LHCN-M2 (cell line): ENCODE measurements around the gene BPIFB3. TPM values are rescaled to one million over a fixed set of nuclear protein-coding genes. Genes with fewer than 3 reads are reported as not detected.

Source experiments
- DNase-seq: peaks from one replicate; pipeline ENCODE4 v3.0.0-alpha.2; 2012; ENCODE audit warnings: low read depth
- total RNA-seq: library from RNA; depleted of rRNA; stranded (reverse); fragments of >200 nt; gene quantifications from 2 replicates; pipeline ENCODE4 v1.2.3, GENCODE V29; 2014

BPIFB3 gene
- total RNA-seq, 1 experiment from 2014 or later: not detected

- DNase-seq: no peak
Observed at GRCh38 chr20:33015700-33016580, 37.8 kb upstream of the BPIFB3 start.

DNA sequence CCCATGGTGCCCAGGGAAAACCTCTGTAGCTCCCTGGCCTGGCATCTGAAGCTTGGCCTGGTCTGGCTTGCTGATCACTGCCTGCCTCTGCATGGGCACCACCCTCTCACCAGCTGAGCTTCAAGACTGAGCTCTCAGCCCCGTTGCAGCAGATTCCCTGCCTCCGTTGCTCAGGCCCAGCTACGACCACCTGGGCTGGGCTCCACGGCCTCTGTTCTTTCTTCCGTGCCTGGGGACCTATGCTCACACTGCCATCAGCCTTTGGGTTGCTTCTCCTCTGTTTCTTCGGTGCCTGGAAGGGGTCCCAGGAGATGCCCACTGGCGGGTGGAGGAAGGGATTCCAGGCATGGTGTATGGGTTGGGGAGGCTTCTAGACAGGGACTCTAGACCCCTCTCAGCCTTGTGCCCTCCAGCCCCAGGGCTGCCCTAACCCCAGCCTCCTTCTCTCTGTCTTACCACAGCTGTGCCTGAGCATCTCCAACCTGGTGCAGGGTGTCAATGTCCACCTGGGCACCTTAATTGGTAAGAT lies 37.1 kb upstream of the BPIFB3 start:
- DNase-seq: no peak

DNA sequence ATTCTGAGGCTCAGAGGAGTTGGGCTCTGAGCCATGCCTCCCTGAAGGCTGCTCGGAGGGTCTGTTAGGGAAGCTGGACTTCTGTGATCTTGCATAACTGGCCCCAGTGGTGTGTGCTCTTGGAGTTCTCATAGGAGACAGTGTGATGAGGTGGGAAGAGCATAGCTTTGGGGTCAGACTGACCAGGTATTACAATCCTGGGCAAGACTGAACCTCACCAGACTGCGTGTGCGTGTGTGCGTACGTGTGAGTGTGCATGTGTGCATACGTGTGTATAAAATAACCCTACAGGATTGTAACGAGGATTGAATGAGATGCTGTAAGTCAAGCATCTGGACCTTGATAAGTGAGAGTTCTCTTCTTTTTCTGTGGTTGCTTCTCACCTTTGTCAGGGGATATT lies 36.2 kb upstream of the BPIFB3 start:
- DNase-seq: no peak

GRCh38 chr20:33018169-33018931 lies 35.4 kb upstream of the BPIFB3 start:
- no peak for DNase-seq

DNA sequence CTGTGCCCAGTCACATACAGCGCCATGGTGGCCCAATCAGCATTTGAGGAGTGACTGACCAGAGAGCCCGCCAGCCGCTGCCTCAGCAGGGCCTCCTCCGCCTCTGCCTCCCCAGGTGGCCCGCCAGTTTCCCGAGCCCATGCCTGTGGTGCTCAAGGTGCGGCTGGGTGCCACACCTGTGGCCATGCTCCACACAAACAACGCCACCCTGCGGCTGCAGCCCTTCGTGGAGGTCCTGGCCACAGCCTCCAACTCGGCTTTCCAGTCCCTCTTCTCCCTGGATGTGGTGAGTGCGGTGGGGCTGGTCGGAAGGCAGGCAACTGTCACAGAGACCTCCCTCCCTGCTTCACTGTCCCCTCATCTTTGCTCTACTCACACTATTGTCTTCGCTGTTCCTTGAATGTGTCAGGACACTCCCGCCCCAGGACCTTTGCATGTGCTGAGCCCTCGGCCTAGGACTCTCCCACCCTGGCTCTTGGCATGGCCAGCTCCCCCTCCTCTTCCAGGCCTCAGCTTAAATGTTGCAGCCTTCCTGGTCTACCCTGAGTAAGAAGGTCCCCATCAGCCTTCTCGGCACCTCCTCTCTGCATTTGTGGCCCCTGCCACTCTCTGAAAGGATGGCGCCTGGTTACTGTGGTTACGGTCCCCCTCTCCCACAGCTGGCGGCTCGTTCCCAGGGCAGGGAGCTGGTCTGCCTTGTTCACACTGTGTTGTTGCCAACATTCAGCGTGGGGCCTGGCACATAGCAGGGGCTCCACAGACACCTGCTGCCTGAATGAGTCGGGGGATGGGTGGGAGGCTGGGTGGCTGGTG lies 34.0 kb upstream of the BPIFB3 start:
- DNase-seq: no peak

GRCh38 chr20:33020278-33021161 lies 33.2 kb upstream of the BPIFB3 start:
- no peak for DNase-seq

- no peak for DNase-seq
Observed at GRCh38 chr20:33021879-33022278, 31.8 kb upstream of the BPIFB3 start.

DNA sequence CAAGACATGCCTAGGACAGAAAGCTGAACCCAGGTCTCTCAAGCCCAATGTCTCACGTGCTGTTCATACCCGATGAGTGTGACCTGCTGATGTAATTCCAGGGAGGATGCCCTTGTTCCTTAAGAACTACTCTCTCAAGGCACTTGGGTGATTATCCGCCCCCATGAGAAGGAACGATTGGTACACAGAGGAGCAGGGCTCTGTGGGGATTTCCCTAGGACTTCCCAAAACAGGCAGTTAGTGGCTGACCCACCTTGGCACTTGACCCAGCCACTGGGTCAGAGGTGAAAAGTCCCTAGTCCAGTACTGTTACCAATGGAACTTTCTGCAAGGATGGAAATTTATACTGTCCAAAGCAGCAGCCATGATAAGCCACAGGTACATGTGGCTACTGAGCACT lies 31.4 kb upstream of the BPIFB3 start:
- no peak for DNase-seq

DNA sequence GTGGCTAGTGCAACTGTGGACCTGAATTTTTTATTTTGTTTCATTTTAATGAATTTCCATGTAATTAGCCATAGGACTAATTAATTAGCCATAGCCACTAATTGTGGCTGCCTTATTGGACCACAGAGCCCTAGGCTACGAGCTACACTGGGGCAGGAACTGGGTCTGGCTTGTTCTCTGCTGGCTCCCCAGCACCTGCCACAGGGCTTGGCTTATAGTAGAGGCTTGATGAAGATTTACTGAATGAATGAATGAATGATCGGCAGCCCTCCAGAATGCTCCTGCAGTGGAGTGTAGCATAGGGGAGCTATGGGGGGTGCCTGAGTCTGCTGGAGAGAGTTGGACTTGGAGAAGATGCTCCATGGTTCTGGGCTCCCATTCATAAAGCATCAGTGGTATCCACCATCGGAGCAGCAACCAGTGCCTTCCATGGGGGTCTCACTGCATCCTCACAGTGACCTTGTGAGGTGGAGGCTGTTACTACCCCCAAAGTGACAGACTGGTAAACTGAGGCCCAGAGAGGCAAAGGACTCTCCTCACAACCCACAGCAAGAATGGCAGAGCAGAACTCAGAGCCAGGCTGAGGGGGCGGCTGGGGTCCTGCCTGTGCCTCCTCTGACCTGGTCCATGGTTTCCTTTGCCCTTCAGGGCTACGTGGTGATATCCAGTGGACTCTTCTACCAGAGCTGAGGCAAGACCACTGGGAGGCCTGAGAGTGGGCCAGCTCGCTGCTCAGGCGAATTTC lies 30.8 kb upstream of the BPIFB3 start:
- no peak for DNase-seq

- no peak for DNase-seq
Observed at GRCh38 chr20:33023439-33024242, 30.1 kb upstream of the BPIFB3 start.

GRCh38 chr20:33024243-33024560 lies 29.5 kb upstream of the BPIFB3 start:
- no peak for DNase-seq

DNA sequence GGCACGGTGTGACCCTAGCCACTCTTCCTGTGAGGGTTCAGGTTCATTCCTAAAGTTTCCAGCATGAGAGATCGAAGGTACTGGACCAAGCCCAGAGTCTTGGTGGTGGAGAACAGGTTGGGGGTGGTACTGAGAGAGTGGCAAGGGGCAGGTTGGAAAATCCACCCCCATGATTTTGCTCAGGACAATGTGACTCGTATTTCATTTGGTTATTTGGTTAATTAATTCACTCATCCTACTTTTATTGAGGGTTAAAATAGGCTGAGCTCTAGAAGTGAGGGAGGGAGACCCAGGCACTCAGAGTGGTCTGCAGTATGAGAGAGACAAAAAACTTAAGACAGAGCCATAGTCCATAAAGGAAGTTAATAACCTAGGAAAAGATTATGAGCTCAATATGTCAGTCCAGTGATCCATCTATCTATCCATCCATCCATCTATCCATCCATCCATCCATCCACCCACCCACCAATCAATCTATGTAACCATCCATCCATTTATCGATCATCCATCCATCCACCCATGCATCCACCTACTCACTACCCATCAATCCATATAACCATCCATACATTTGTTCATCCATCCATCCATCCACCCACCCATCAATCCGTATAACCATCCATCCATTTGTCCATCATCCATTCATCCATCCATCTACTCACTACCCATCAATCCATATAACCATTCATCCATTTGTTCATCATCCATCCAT lies 28.9 kb upstream of the BPIFB3 start:
- DNase-seq: no peak

DNA sequence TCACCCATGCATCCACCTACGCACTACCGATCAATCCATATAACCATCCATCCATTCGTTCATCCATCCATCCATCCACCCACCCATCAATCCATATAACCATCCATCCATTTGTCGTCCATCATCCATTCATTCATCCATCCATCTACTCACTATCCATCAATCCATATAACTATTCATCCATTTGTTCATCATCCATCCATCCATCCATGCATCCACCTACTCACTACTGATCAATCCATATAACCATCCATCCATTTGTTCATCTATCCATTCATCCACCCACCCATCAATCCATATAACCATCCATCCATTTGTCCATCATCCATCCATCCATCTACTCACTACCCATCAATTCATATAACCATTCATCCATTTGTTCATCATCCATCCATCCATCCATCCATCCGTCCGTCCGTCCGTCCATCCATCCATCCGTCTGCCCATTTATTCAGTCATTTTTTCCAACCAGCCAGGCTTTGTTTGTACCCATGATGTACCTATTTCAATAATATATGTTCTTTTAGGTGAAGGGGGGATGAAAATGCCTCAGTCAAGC lies 28.3 kb upstream of the BPIFB3 start:
- DNase-seq: no peak

DNA sequence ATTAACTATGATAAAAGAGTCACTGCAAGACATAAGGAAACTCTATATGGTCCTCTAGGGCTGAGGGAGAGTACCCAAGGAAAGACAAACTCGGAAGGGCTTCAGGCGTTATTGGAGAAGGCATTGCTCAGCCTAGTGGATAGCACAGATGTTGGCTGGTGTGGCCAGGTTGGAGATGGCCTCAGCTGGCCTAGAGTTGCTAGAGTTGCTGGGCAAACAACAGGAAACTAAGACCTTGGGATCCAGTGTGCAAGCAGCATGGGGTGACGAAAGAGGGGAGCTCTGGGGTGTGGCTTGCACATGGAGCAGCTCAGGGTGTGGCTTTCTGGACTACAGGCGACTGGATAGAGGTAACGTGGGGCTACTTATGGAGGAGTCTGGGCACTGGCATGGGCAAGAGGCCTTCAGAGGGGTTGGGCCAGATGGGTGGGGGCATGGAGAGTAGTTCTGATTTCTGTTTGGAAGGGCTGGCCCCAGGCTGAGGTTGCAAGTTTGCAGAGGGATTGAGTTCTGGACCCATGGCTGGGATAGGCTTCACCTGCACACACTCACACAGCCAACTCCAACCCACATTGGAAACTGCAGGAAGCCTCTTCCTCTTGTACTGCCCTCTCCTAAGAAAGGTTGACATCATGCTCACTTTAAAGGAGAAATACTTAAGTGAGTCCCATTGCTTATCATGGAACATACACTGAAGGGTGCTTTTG lies 27.5 kb upstream of the BPIFB3 start:
- no peak for DNase-seq

- no peak for DNase-seq
Observed at GRCh38 chr20:33026779-33027759, 26.6 kb upstream of the BPIFB3 start.
